ENCODE data around the gene FAM124B.

Gene FAM124B

DNA sequence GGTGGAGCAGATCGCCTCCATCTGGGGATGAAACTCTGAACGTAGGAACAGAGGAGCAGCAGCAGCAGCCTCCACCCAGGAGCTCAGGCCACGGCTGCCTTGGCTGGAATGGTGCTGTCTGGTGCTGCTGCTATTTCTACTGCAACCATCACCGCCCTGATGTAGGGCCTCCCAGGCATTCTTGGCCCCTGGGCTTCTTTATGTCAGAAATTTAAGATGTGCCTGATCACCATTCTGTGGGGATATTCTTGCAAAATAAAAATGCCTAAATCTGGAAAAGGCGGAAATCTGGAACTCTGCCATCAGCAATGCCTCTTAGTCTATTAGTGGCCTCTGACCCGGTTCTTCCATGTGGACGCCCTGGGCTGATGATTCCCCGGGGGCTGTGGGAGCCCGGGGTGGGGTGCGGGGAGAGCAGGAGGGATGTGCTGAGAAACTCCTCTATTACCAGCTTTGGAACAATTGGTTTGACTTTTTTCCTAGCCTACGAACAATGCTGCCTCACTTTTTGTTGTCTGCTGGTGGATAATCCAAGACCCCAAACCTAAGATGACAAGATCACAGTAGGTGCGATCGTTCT is 47.2 kb downstream of the FAM124B start:
- no peak for DNase-seq
- in situ Hi-C loops (cut with MboI; ENCODE audit: low pct_unique_long_range_greater_than_20kb, low sequenced_read_pairs), result loop anchor here (25.0 kb wide), 1 partner anchor 408 kb away; no protein-coding TSS in a partner anchor

DNA sequence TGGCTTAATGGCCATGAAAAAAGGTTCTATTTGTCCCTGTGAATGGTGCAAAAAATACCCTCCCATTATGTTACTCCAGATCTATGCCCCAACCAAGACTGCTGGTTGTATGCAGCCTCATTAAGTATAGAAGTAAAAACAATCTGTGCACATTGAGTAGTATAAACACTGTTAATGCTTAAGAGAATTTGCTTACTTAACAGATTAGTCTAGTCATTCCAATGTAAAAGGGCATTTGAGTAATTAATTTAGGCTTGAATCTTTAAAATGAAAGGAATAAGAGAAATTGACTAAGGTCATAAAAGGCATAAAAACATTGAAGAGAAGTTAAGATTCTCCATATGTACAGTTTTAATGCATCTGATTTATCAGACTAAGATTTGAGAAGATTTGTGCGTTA is 51.2 kb downstream of the FAM124B start:
- in situ Hi-C loops (cut with MboI; ENCODE audit: low pct_unique_long_range_greater_than_20kb, low sequenced_read_pairs), result loop anchor here (25.0 kb wide), 1 partner anchor 412 kb away; no protein-coding TSS in a partner anchor
- no peak for DNase-seq

DNA sequence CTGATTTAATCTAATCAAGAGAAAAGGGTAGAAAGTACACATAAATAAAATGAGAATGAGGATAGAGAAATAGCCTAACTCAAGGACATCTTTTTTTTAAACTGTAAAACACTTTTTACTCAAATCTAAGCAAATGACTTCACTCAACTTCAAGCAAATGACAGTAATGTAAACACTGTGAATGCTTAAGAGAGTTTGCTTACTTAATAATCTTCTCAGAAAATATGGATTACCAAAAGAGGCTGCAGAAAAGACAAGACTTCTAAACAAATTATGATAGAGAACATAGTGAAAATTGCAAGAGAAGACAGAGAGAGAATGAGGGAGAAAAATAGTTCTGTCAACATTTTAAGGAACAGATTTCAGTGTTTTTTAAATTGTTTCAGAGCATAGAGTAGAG is 52.5 kb downstream of the FAM124B start:
- no peak for DNase-seq
- in situ Hi-C loops (cut with MboI; ENCODE audit: low pct_unique_long_range_greater_than_20kb, low sequenced_read_pairs), result no loop called here

DNA sequence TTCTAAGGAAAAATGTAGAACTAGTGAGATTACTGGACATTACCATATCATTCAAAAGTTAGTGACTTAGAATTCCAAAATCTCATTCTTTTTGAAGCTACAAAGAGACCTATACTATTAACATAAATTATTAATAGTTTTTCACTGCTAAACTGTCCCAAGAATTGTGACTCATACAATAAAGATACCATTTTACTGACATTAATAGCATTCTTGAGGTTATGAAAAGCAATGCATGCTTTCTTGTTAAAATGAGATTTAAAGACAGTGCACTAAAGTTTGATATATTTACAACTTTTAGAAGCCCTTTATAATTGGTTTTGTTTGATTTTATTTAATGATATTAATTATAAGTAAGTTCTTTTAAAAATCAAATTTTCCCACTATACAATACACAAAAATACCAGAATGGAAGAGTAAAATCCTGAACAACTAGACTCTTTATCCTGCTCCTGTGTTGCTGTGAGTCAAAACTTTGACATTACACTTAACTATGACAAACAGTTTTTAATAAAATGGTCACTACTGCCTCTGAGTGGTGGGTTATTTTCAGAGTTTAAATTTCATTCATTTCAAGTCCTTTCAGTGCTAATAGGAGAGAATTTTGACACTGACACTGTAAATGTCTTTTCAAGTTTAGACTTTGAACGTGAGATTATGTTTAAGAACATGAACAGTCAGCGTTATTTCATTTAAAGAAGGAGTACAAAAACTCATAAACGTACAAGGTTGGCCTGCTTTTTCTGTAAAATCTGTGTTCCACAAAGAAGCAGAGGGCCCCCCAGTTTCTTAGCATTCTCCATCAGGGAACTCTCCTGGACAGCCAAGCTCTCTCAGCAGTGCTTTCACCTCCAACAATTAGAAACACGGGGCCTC is 54.5 kb downstream of the FAM124B start:
- in situ Hi-C loops (cut with MboI; ENCODE audit: low pct_unique_long_range_greater_than_20kb, low sequenced_read_pairs), result no loop called here
- DNase-seq, result no peak

DNA sequence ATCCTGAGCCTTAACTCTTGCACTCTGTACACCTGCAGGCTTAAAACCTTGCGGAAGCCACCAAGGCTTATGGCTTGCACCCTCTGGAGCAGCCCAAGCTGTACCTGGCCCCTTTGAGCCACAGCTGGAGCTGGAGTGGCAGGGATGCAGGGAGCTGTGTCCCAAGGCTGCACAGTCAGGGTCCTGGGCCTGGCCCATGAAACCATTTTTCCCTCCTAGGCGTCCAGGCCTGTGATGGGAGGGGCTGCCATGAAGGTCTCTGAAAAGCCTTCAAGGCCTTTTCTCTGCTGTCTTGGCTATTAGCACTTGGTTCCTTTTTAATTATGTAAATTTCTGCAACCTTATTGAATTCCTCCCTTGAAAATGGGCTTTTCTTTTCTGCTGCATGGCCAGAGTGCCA is 56.4 kb downstream of the FAM124B start:
- DNase-seq, result no peak
- in situ Hi-C loops (cut with MboI; ENCODE audit: low pct_unique_long_range_greater_than_20kb, low sequenced_read_pairs), result no loop called here

DNA sequence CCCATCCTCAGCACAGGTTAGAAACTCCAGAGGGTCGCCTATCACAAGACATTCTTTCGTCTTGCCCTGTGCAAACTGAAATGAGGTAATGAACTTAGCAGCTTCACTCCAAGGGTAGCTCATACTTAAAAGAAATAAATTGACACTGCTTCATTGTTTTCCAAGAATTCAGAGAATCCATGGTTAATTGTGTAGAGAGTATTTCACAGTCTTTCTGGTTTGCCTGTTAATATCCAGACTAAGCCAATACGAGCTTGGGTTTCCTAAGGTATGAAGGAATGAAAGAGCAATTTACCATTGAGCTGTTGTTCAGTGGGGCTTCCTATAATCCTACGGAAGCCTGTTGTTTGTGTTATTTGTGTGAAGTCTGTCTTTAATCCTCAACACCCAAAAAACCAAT is 58.7 kb downstream of the FAM124B start:
- in situ Hi-C loops (cut with MboI; ENCODE audit: low pct_unique_long_range_greater_than_20kb, low sequenced_read_pairs), result no loop called here
- no peak for DNase-seq

DNA sequence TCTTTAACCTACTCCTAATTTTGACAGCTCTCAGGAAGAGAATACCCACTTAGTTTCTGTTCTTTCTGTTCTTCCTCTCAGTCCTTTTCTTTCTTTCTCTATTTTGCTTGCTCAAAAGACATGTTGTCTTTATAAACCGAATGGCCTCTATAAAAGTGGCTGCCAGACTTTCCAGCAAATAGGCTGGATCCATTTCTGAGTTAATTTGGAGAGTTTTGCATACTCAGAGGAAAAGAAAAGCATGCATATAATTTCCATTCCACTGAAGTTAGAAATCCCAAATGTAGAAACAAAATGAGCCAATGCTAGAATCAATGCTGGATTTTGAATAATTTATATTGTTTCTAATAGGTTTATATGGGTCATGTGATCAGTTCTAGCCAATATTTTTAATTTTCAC is 65.9 kb downstream of the FAM124B start:
- no peak for DNase-seq
- in situ Hi-C loops (cut with MboI; ENCODE audit: low pct_unique_long_range_greater_than_20kb, low sequenced_read_pairs), result no loop called here

DNA sequence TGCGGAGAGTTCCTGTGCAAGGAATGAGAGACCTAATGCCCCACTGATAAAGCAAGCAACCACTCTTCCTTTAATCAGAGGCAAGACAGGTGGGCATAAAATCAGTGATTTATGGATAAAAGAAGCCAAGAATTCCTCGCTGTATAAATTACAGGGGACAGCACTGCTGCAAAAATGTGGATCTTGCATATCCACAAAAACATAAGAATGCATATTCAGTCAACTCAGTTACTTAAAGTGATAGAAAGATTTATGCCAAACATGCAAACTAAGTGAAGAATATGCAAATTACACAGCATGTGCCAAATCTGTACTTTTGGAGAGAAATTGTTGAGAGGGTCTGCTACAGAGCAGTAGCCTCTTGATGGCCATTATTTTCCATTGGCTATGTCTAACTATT is 67.2 kb downstream of the FAM124B start:
- DNase-seq, result no peak
- in situ Hi-C loops (cut with MboI; ENCODE audit: low pct_unique_long_range_greater_than_20kb, low sequenced_read_pairs), result no loop called here

DNA sequence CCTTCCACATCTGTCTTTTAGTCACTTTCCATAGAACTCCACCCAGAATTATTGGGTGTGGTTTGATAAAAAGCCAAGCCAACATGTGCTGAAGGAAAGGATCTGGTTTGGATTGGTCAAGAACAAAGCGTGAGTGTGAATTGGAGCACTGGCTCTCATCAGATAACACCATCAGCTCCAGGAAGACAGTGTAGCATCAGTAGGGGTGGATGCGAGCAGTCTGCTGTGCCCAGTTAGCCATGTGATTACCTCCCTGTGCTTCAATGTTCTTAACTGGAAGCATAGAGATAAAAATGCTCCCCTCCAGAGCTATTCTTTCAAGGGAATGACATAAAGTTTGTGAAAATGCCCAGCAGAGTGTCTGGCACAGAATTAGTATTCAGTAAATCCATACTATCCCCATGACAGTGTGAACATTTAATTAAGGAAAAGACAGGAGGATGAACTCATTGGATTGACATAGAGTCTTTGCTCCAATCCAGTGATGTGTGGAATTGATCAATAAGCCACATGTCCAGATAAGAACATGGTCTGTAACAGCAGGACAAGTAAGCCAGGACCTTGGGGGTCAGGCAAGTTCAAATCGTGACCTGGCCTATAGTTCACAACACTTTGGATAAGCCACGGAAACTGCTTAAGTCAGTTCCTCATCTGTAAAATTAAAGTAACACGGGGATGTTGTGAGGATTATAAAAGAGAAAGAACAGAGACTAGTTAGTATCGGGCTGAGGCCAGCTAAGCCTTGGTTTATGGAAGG is 68.0 kb downstream of the FAM124B start:
- in situ Hi-C loops (cut with MboI; ENCODE audit: low pct_unique_long_range_greater_than_20kb, low sequenced_read_pairs), result no loop called here
- no peak for DNase-seq

DNA sequence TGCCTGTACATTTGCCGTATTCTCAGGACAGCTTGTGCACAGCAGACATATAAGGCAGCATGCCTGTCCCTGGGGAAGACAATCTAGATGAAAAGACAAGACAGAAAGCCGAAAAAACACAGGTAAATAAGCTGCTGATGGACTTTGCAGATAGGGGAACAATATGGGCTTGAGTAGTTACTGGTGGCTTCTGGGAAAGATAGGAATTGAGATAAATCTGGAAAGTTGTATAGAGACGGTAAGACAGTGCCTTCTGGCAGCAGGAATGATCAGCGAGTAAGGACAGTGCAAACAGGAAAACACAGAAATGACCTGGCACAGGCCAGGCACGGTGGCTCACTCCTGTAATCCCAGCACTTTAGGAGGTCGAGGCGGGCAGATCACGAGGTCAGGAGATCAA is 70.2 kb downstream of the FAM124B start:
- no peak for DNase-seq
- in situ Hi-C loops (cut with MboI; ENCODE audit: low pct_unique_long_range_greater_than_20kb, low sequenced_read_pairs), result no loop called here

DNA sequence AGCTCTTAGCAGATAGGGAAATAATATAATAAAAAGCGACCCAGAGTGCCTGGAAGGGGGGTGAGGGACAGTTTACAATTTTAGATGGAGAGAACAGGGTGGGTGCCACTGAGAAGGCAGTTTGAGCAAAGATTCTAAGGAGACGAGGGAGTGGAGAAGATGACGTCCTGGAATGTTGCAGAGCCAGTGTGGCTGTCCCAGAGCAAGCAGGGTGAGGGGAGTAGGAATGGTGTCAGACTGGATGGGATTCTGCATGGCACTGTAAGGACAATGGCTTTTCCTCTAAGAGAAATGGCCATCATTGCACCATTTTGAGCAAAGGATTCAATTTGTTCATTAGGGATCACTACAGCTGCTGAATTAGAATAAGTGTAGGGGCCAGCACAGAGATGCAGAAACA is 73.1 kb downstream of the FAM124B start:
- in situ Hi-C loops (cut with MboI; ENCODE audit: low pct_unique_long_range_greater_than_20kb, low sequenced_read_pairs), result no loop called here
- DNase-seq, result no peak
